AG04450 (cell line): ENCODE measurements around the gene NEURL1B. TPM values are rescaled to one million over a fixed set of nuclear protein-coding genes. Genes with fewer than 3 reads are reported as not detected.

Source experiments
- CTCF ChIA-PET: fragments of 300-600, 350-600 bp; formaldehyde crosslinking; extraction: SDS; loops from one replicate; lab custom pipeline; 2022; ENCODE audit warnings: antibody characterized with exemption, inconsistent platforms; lab: Charles Lee
- POLR2A ChIA-PET: fragments of 350-600 bp; formaldehyde crosslinking; extraction: SDS; loops from one replicate; lab custom pipeline; 2021; ENCODE audit warnings: antibody characterized with exemption, inconsistent platforms; lab: Yijun Ruan, JAX
- DNase-seq: peaks from one replicate; pipeline ENCODE4 v3.0.0-alpha.2; 2011; ENCODE audit warnings: low read depth, low spot score
- H3K27ac ChIP-seq: one replicate; pipeline ENCODE4 v1.5.1; 2012; ENCODE audit warnings: low read depth, low read length, control low read depth
- H3K27me3 ChIP-seq: one replicate; pipeline ENCODE4 v1.6.0; 2012; ENCODE audit warnings: low read length; ENCODE audit not compliant: control insufficient read depth, insufficient read depth
- H3K4me3 ChIP-seq: 2 replicates; pipeline ENCODE4 v1.5.1; 2011; ENCODE audit warnings: mild to moderate bottlenecking, low read depth, low read length, control low read depth
- H3K9me3 ChIP-seq: 2 replicates; pipeline ENCODE4 v1.5.1; 2012; ENCODE audit warnings: low read length; ENCODE audit not compliant: control insufficient read depth, insufficient read depth
- polyA plus RNA-seq: library from polyadenylated mRNA; depleted of rRNA; stranded (reverse); fragments of >200 nt; gene quantifications from 2 replicates; pipeline ENCODE4 v1.2.3, GENCODE V29; 2011
- TF ChIP-seq, protein P1 (sequence below): IDR thresholded peaks from 2 replicates; pipeline ENCODE4 v1.5.1; 2011; ENCODE audit warnings: low read depth, low read length, control low read depth, inconsistent platforms

The NEURL1B gene
- polyA plus RNA-seq, 1 experiment: 1.8 TPM

DNA sequence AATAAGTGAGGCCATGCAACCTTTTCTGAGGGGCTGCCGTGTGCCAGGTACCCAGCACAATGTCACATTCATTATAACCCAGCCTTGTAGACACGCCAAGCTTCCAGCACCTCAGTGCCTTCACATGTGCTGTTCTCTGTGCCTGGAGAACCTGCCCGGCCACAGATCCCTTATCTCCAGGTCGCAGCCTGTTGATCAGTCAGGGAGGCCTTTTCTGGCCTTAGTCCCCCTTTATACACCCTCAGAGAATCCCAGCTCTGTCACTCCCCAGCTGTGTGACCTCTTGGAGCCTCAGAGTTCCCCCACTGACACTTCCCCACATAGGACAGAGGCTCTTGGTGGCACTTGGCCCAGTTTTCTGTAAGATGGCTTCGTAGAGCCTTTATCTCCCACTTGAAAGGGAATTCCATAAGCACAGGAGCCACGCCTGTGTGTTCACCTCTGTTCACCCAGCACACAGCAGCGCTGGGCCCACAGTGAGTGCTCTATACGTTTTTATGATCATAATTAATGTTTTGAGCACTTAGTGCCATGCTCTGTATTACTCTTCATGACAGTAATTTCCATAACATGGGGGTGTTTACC is 38.7 kb downstream of the NEURL1B start:
- no peak for DNase-seq
- Histone ChIP-seq H3K27ac (no peak overlapping the region), H3K9me3 (no peaks in the 10 kb centered on the region; the same call in 1 of the 2 replicates), H3K27me3 (no peaks in the 10 kb centered on the region), H3K4me3 (no peak overlapping the region)
- ChIA-PET CTCF (interaction anchor here (0.8 kb wide), 1 partner anchor 17 kb away, joined by 3 read pairs; no protein-coding TSS in a partner anchor), POLR2A (no interaction called here)
- TF ChIP-seq, protein P1, sequence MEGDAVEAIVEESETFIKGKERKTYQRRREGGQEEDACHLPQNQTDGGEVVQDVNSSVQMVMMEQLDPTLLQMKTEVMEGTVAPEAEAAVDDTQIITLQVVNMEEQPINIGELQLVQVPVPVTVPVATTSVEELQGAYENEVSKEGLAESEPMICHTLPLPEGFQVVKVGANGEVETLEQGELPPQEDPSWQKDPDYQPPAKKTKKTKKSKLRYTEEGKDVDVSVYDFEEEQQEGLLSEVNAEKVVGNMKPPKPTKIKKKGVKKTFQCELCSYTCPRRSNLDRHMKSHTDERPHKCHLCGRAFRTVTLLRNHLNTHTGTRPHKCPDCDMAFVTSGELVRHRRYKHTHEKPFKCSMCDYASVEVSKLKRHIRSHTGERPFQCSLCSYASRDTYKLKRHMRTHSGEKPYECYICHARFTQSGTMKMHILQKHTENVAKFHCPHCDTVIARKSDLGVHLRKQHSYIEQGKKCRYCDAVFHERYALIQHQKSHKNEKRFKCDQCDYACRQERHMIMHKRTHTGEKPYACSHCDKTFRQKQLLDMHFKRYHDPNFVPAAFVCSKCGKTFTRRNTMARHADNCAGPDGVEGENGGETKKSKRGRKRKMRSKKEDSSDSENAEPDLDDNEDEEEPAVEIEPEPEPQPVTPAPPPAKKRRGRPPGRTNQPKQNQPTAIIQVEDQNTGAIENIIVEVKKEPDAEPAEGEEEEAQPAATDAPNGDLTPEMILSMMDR: no peak

DNA sequence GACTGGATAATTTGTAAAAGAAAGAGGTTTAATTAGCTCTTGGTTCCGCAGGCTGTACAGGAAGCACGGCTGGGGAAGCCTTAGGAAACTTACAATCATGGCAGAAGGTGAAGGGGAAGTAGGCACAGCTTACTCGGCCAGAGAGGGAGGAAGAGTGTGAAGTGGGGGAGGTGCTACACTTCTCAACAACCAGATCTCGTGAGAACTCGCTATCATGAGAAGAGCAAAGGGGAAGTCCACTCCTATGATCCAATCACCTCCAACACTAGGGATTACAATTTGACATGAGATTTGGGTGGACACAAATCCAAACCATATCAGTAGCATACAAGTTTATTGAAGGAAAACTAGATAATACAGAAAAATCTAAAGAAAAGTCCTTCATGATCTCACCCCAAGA is 39.9 kb downstream of the NEURL1B start:
- no peak for DNase-seq
- Histone ChIP-seq H3K4me3 (no peak overlapping the region), H3K9me3 (no peaks in the 10 kb centered on the region; the same call in 1 of the 2 replicates), H3K27ac (no peak overlapping the region), H3K27me3 (no peaks in the 10 kb centered on the region)
- ChIA-PET CTCF (interaction anchor here (1.1 kb wide), 1 partner anchor 8 kb away, joined by 3 read pairs; no protein-coding TSS in a partner anchor), POLR2A (no interaction called here)
- TF ChIP-seq, protein P1: no peak

DNA sequence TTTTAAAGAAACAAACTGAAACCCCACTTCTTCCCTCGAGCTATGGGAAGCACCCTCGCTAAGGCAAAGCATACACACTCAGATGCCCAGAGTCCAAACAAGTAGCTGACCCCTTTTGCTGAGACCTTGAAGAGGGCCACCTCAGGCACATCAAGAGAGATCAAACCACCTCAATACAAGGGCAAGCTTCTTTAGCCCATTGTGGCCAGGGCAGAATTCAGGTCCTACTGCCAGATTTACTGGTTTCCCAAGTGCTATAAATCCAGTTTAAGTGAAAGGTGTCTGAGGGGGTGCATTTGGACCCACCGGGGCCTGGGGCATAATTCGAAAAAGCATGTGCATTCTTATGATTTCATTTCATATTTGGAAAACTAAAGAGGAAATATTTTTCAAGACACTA is 40.4 kb downstream of the NEURL1B start:
- no peak overlapping the region for H3K4me3 ChIP-seq
- no peak overlapping the region for H3K27ac ChIP-seq
- CTCF ChIA-PET: interaction anchor here (1.1 kb wide), 1 partner anchor 9 kb away, joined by 3 read pairs; no protein-coding TSS in a partner anchor
- no peak for DNase-seq
- TF ChIP-seq, protein P1: no peak
- no peaks in the 10 kb centered on the region for H3K27me3 ChIP-seq
- H3K9me3 ChIP-seq: no peaks in the 10 kb centered on the region; the same call in 1 of the 2 replicates
- POLR2A ChIA-PET: no interaction called here

DNA sequence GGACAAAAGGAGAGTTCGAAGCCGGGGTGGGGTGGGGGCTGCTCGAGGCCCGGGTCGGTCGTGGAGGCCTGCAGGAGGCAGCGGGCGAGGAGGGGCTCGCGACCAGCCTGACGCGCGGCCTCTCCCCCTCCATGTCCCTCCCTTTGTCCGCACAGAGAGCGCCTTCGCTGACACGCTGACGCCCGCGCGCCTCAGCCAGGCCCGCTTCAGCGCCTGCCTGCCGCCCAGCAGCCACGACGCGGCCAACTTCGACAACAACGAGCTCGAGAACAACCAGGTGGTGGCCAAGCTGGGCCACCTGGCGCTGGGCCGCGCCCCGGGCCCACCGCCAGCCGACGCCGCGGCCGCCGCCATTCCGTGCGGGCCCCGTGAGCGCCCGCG is 42.2 kb downstream of the NEURL1B start:
- H3K27me3 ChIP-seq: no peaks in the 10 kb centered on the region
- H3K9me3 ChIP-seq: no peaks in the 10 kb centered on the region; the same call in 1 of the 2 replicates
- ChIA-PET POLR2A (no interaction called here), CTCF (no interaction called here)
- TF ChIP-seq, protein P1: no peak
- DNase-seq: no peak
- no peak overlapping the region for H3K27ac ChIP-seq
- H3K4me3 ChIP-seq: no peak overlapping the region

DNA sequence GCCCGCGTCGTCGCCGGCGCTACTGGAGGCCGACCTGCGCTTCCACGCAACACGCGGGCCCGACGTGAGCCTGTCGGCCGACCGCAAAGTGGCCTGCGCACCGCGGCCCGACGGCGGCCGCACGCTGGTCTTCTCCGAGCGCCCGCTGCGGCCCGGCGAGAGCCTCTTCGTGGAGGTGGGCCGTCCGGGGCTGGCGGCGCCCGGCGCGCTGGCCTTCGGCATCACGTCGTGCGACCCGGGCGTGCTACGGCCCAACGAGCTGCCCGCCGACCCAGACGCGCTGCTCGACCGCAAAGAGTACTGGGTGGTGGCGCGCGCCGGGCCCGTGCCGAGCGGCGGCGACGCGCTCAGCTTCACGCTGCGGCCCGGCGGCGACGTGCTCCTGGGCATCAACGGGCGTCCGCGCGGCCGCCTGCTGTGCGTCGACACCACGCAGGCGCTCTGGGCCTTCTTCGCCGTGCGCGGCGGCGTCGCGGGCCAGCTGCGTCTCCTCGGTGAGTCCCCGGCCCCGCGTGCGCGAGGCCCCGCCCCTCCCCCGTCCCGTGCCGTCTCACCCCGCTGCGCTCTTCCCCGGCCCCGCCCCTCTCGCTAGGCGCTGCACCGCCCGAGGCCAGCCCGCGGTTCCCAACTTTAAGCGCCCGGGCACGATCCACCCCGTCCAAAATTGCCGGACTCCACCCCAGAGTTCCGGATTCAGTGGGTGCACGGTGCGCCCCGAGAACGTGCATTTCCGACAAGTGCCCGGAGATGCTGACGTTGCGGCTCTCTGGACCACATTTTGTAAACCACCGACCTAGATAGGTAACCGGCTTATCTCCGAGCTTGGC is 42.8 kb downstream of the NEURL1B start:
- H3K27ac ChIP-seq: no peak overlapping the region
- TF ChIP-seq, protein P1: no peak
- ChIA-PET POLR2A (no interaction called here), CTCF (interaction anchor here (1.0 kb wide), 1 partner anchor 14 kb away, joined by 5 read pairs; no protein-coding TSS in a partner anchor)
- H3K27me3 ChIP-seq: no peaks in the 10 kb centered on the region
- H3K4me3 ChIP-seq: no peak overlapping the region
- no peak for DNase-seq
- no peaks in the 10 kb centered on the region; the same call in 1 of the 2 replicates for H3K9me3 ChIP-seq
